HG02884 (cell line): ENCODE measurements around the gene AJM1.
A peak's percentile ranks its signal among the peaks of the same experiment; 100 is the strongest.
"Not testable (repeated sequence)": the region's sequence is repeated elsewhere in the genome, so short reads cannot be mapped to it uniquely, and the experiment has no call there.

ENCODE experiments used
- ATAC-seq: cut with Tn5 transposase; IDR thresholded peaks from one replicate; pipeline ENCODE4 v1.9.1; 2021; ENCODE audit warnings: mild to moderate bottlenecking, moderate library complexity; ENCODE audit not compliant: unreplicated experiment

The AJM1 gene

GRCh38 chr9:136866898-136867421, 24.7 kb downstream of the AJM1 start:
- ATAC-seq, result not testable (repeated sequence)

- ATAC-seq, result no peak
Measured at GRCh38 chr9:136867480-136867879, 25.2 kb downstream of the AJM1 start.

- ATAC-seq, result no peak
Measured at GRCh38 chr9:136867917-136868316, 25.6 kb downstream of the AJM1 start.

GRCh38 chr9:136868644-136869043, 26.4 kb downstream of the AJM1 start:
- ATAC-seq, result no peak

- ATAC-seq, result not testable (repeated sequence)
Measured at GRCh38 chr9:136869611-136870010, 27.3 kb downstream of the AJM1 start.

- no peak for ATAC-seq
Measured at GRCh38 chr9:136875155-136875554, 32.9 kb downstream of the AJM1 start.

GRCh38 chr9:136876476-136876875, 34.2 kb downstream of the AJM1 start:
- no peak for ATAC-seq

GRCh38 chr9:136880651-136881050, 38.4 kb downstream of the AJM1 start:
- no peak for ATAC-seq

GRCh38 chr9:136881691-136882108, 39.4 kb downstream of the AJM1 start:
- ATAC-seq, result no peak

GRCh38 chr9:136882109-136882946, 40.0 kb downstream of the AJM1 start:
- ATAC-seq, result no peak

- ATAC-seq, result not testable (repeated sequence)
Measured at GRCh38 chr9:136882947-136883283, 40.6 kb downstream of the AJM1 start.

- not testable (repeated sequence) for ATAC-seq
Measured at GRCh38 chr9:136883670-136884069, 41.4 kb downstream of the AJM1 start.

GRCh38 chr9:136885950-136886578, 43.8 kb downstream of the AJM1 start, which contains the start of gene TRAF2:
Gene TRAF2, plus strand, starts transcription at chr9:136886516. Its CDS starts 12,225 bp downstream, at chr9:136898741.
- ATAC-seq, result peak; percentile 81

- no peak for ATAC-seq
Measured at GRCh38 chr9:136886610-136887597, 44.6 kb downstream of the AJM1 start.

GRCh38 chr9:136888454-136888853, 46.2 kb downstream of the AJM1 start:
- ATAC-seq, result no peak

- ATAC-seq, result no peak
Measured at GRCh38 chr9:136889858-136890257, 47.6 kb downstream of the AJM1 start.

- no peak for ATAC-seq
Measured at GRCh38 chr9:136890661-136891060, 48.4 kb downstream of the AJM1 start.
